HG02798 (cell line): Measurements from ENCODE around the gene LMAN2.

ENCODE experiments used
- ATAC-seq: cut with Tn5 transposase; IDR thresholded peaks from one replicate; pipeline ENCODE4 v1.9.1; 2021; ENCODE audit warnings: mild to moderate bottlenecking; ENCODE audit not compliant: unreplicated experiment, poor library complexity

Gene LMAN2, protein sequence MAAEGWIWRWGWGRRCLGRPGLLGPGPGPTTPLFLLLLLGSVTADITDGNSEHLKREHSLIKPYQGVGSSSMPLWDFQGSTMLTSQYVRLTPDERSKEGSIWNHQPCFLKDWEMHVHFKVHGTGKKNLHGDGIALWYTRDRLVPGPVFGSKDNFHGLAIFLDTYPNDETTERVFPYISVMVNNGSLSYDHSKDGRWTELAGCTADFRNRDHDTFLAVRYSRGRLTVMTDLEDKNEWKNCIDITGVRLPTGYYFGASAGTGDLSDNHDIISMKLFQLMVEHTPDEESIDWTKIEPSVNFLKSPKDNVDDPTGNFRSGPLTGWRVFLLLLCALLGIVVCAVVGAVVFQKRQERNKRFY

GRCh38 chr5:177351392-177352329 is at the start of gene LMAN2:
LMAN2 (minus strand) TSS chr5:177351668; CDS start chr5:177351647, 21 bp downstream.
- peak; percentile 93 for ATAC-seq

GRCh38 chr5:177399997-177400868 is 48.8 kb upstream of the LMAN2 start, which contains the start of gene PFN3:
PFN3 (minus strand) TSS chr5:177400661; CDS start chr5:177400576, 85 bp downstream.
- no peak for ATAC-seq

DNA sequence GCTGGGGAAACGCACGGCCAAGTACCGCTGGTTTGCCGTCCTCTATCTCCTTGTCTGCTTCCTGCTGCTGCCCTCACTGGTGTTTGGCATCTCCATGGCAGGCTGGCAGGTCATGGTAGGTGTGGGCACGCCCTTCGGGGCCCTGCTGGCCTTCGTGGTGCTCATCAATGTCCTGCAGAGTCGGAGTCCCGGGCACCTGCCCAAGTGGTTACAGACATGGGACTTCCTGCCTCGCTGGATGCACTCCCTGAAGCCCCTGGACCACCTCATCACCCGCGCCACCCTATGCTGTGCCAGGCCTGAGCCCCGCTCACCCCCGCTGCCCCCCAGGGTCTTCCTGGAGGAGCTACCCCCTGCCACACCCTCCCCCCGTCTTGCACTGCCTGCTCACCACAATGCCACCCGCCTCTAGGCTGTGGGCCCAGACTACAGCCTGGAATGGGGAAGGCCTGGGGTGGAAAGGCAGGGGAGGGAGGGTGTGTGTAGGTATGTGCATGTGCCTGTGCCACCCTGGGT is 46.5 kb upstream of the LMAN2 start:
- no peak for ATAC-seq

DNA sequence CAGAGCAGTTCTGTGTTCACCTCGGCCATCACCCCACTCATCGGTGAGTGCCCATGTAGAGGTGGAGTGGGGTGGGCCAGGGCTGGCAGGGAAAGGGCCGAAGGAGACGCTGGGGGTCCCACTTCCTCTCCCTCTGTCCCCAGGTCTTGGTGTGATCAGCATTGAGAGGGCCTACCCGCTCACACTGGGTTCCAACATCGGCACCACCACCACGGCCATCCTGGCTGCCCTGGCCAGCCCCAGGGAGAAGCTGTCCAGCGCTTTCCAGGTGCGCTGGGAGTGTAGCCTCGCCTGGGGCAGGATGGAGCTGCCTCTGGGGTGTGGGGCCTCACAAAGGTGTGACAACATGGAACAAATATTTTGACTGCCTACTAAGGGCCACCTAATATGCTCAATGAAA is 45.3 kb upstream of the LMAN2 start:
- no peak for ATAC-seq

GRCh38 chr5:177396078-177396477 is 44.6 kb upstream of the LMAN2 start:
- ATAC-seq: no peak

DNA sequence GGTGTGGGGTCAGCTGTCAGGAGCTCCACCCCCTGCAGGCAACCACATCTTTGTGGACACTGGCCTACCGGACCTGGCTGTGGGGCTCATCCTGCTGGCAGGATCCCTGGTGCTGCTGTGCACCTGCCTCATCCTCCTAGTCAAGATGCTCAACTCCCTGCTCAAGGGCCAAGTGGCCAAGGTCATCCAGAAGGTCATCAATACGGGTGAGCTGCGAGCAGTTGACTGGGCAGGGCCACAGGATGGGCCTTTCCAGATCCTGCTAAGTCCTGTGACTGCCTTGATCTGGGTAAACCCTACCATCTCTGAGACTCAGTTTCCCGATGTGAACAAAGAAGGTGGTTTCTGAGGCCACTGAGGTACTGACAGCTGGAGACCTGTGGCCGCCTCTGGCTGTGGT is 42.5 kb upstream of the LMAN2 start:
- ATAC-seq: no peak

DNA sequence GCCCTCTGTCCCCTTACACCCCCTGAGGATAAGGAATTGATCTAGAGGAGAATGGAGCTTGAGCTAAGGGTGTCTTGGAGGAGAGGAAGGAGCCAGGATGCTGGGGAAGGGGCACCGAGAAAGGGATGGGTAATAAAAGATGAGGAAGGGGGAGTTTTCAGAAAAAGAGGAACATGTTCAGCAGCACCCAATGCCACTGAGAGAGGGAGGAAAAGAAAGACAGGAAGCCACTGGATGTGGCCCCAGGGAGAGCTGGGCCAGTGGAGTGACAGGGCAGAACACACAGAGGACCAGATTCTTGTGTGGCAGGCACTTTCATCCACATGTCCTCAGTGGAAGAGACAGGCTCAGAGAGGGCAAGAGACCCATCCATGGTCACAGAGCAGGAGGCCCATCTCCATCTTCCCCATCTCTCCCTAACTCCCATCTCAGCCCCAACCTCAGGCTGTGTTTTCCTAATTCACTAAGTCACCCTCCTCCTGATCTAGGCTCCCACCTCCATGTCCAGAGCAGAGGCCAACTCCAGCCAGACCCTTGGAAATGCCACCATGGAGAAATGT is 41.8 kb upstream of the LMAN2 start:
- no peak for ATAC-seq

DNA sequence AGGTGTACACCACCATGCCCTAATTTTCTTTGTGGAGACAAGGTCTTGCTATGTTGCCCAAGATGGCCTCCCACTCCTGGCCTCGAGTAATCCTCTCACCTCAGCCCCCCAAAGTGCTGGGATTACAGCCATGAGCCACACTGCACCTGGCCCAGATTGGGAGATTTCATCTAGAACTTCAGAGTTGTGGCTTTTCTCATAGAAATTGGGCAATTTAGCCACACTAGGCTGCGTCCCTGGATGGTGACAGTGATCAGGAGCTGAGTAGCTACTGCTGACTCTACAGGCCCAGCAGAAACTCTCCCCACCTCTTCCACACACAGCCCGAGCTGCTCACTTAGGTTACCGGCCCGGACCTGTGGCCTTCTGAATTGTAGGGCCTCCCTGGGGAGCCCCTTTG is 41.3 kb upstream of the LMAN2 start:
- ATAC-seq: no peak

DNA sequence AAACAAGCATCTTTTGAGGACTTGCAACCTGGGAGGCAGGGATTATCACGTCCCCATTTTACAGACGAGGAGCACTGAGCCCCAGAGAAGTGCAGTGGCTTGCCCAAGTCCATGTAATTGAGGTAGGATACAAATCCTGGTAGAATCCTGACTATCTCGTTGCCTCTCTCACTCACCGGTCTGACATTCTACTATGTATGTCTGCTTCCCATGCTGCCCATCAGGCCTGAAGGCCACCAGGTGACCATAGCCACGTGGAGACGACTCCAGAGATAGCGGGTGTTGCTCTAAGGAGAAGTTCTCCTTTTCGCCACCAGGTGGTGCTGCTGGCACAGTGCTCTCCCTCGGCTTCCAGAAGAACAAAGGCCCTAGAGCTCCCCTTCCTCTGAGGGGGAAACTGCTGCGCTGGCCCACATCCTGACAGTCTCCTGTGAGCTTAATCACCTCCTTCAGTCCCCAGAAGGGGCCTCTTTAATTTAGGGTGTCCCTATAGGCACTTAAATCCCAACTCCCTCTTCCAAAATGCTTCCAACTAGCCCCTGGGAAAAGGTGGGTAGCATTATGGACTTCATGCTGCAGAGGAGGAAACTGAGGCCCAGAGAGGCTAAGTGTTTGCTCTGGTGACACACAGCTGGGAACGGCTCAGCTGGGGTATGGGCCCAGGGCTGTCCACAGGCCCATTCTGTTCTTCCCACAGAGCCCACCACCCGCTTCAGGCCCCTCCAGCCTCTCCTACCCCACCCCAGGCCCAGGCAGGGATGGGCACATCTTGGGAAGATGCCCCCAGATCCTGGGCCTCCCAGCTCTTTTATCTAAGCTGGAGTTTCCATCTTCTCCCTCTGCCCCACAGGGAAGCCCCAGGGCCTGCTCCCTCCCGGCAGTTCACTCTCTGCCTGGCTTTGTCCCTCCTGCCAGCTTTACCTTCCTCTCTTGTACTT is 39.2 kb upstream of the LMAN2 start:
- peak; percentile 51 for ATAC-seq

- peak; percentile 55 for ATAC-seq
Observed at GRCh38 chr5:177389241-177390169, 38.0 kb upstream of the LMAN2 start.

- ATAC-seq: no peak
Observed at GRCh38 chr5:177388521-177389052, 37.1 kb upstream of the LMAN2 start.

GRCh38 chr5:177387405-177387804 is 35.9 kb upstream of the LMAN2 start:
- no peak for ATAC-seq

DNA sequence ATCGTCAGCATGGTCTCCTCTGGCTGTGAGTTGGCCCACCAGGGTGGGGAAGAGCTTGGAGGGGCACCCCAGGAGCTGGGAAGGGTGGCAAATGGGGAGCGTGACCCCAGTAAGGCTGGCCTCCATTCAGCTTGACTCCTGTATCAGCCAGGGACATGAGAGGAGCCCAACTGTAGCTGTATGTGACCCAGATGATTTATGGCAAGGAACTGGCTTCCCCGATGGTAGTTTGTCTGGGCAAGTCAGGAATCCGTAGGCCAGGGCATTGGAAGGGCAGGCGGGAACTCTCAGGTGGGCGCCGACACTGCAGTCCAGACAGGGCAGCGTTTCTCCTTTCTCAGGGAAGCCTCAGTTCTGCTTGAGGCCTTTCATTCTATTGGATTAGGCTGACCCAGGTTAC is 35.1 kb upstream of the LMAN2 start:
- ATAC-seq: no peak

GRCh38 chr5:177385720-177386119 is 34.3 kb upstream of the LMAN2 start:
- no peak for ATAC-seq

- ATAC-seq: no peak
Observed at GRCh38 chr5:177384134-177384533, 32.7 kb upstream of the LMAN2 start, which contains the start of gene SLC34A1. SLC34A1 (plus strand) TSS chr5:177384434; CDS start chr5:177385742, 1,308 bp downstream.

DNA sequence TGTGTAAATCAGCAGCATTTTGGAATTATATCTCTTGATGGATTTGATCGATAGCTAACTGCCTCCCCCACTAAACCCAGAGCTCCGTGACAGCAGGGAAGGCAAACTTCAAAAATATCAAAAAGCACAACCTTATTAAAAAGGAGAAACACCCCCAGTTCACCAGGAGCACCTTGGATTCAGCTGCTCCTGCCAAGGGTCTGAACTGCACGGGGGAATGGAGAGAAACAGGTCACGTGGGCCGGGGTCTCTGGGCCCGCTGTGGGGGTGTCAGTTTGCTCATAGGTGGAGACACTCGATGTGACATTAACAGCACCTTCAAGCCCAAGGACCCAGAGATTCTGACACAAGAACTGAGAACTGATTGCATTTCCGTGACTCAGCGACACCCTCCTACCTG is 31.7 kb upstream of the LMAN2 start:
- ATAC-seq: no peak

- ATAC-seq: no peak
Observed at GRCh38 chr5:177382423-177383029, 31.1 kb upstream of the LMAN2 start.
